GM12874 (cell line): ENCODE measurements around the gene EFNB3.

Experiments
- CTCF ChIP-seq: IDR thresholded peaks from 2 replicates; pipeline ENCODE4 v1.5.1; 2011; ENCODE audit warnings: low read depth, mild to moderate bottlenecking, control low read depth, low read length, moderate library complexity; ENCODE audit not compliant: insufficient read depth

Gene EFNB3

GRCh38 chr17:7747635-7748071 is 42.7 kb downstream of the EFNB3 start:
- TF ChIP-seq CTCF, result no peak

DNA sequence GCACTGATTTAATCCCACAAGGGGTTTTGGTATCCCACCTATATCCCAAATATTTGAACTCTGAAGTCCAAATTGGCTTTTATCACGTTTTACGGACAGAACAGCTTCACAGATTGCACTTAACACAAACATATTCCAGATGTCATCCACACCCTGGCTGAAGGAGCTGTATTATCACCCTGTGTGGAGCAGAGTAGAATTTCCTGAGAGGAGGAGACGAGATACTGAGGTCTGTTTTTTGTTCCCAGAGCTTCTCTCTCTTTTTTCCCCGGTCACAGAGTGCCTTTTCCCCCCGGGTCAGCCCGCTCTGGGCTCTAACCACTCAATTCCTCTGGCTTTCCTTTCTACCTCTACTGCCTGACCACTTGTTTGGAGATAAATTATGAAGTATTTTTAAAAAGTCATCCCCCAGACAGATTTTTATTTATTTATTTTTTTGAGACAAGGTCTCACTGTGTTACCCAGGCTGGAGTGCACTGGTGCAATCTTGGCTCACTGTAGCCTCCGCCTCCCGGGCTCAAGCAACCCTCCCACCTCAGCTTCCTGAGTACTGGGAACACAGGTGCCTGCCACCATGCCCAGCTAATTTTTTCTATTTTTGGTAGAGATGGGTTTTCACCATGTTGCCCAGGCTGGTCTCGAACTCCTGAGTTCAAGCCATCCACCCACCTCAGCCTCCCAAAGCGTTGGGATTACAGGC is 43.2 kb downstream of the EFNB3 start:
- TF ChIP-seq CTCF, result no peak

- no peak for TF ChIP-seq CTCF
Observed at GRCh38 chr17:7750321-7750821, 45.4 kb downstream of the EFNB3 start.

DNA sequence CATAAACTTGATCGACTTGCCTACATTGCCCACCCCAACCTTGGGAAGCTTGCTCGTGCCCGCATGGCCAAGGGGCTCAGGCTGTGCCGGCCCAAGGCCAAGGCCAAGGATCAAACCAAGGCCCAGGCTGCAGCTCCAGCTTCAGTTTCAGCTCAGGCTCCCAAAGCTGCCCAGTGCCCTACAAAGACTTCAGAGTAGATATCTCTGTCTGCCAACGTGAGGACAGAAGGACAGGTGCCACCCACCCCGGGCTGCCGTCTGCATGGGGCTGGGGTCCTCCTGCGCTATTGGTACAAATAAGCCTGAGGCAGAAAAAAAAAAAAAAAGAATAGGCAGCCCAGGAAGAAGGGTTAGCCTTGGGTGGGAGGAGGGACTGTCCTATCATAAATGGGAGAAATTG is 49.7 kb downstream of the EFNB3 start:
- no peak for TF ChIP-seq CTCF

- TF ChIP-seq CTCF, result no peak
Observed at GRCh38 chr17:7755095-7755890, 50.3 kb downstream of the EFNB3 start.

DNA sequence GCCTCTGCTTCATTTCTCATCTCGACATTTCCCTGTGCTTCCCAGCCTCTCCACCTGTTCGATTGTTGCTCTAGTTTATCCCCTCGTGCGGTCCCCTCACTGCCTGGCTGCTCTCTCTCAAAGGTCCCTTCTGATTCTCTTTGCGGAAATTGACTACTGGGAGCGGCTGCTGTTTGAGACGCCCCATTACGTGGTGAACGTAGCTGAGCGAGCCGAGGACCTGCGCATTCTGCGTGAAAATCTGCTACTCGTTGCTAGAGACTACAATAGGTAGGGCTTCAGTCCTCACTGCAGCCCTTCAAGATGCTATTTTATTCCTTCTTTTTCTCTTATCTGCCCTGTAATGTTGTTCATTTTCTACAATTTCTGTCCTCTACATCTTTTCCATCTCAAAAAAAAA is 52.0 kb downstream of the EFNB3 start:
- no peak for TF ChIP-seq CTCF
